ENCODE measurements around the gene USH2A. TPM values are rescaled to one million over a fixed set of nuclear protein-coding genes. Genes with fewer than 3 reads are reported as not detected.

The USH2A gene
- total RNA-seq, 1 donor from 2014 or later = not detected

- Histone ChIP-seq H3K4me1 (no peaks in the 10 kb centered on the region), H3K27ac (no peak overlapping the region), H3K9me3 (no peaks in the 10 kb centered on the region), H3K27me3 (ENCODE audit: low read depth) (no peaks in the 10 kb centered on the region), H3K36me3 (no peaks in the 10 kb centered on the region), H3K4me3 (no peak overlapping the region)
- ATAC-seq (no peak), DNase-seq (no peak)
- intact Hi-C loops (cut with DNase I) = no loop called here
- no peak for TF ChIP-seq CTCF (IDR thresholded peaks at IDR 0.05)
These were observed 161.6 kb downstream of the USH2A start for GRCh38 chr1:216261631-216262030.

- no peak for ATAC-seq
These were observed 164.4 kb downstream of the USH2A start for GRCh38 chr1:216258856-216259255.

GRCh38 chr1:216258386-216258785 is 164.9 kb downstream of the USH2A start:
- Histone ChIP-seq H3K4me1 (no peaks in the 10 kb centered on the region), H3K27me3 (ENCODE audit: low read depth) (no peaks in the 10 kb centered on the region), H3K9me3 (no peaks in the 10 kb centered on the region), H3K36me3 (no peaks in the 10 kb centered on the region), H3K27ac (no peak overlapping the region), H3K4me3 (no peak overlapping the region)
- no peak for ATAC-seq
- no peak for TF ChIP-seq CTCF (IDR thresholded peaks at IDR 0.05)
- DNase-seq = no peak
- intact Hi-C loops (cut with DNase I) = no loop called here

More at GRCh38 chr1:216258856-216259255, 164.4 kb downstream of the USH2A start:
- no peaks in the 10 kb centered on the region for H3K4me1 ChIP-seq
- intact Hi-C loops (cut with DNase I) = no loop called here
- H3K9me3 ChIP-seq = no peaks in the 10 kb centered on the region
- H3K27me3 ChIP-seq (ENCODE audit: low read depth) = no peaks in the 10 kb centered on the region
- no peak overlapping the region for H3K27ac ChIP-seq
- no peak overlapping the region for H3K4me3 ChIP-seq
- no peak for TF ChIP-seq CTCF (IDR thresholded peaks at IDR 0.05)
- no peaks in the 10 kb centered on the region for H3K36me3 ChIP-seq
- DNase-seq = no peak

GRCh38 chr1:216250861-216251260 is 172.4 kb downstream of the USH2A start:
- TF ChIP-seq CTCF (IDR thresholded peaks at IDR 0.05) = no peak
- no peaks in the 10 kb centered on the region for H3K4me1 ChIP-seq
- H3K36me3 ChIP-seq = no peaks in the 10 kb centered on the region
- H3K9me3 ChIP-seq = no peaks in the 10 kb centered on the region
- DNase-seq = no peak
- no peaks in the 10 kb centered on the region for H3K27me3 ChIP-seq (ENCODE audit: low read depth)
- no peak overlapping the region for H3K27ac ChIP-seq
- ATAC-seq = no peak
- no peak overlapping the region for H3K4me3 ChIP-seq
- intact Hi-C loops (cut with DNase I) = no loop called here

- Histone ChIP-seq H3K9me3 (no peaks in the 10 kb centered on the region), H3K4me3 (no peak overlapping the region), H3K27me3 (ENCODE audit: low read depth) (no peaks in the 10 kb centered on the region), H3K36me3 (no peaks in the 10 kb centered on the region), H3K4me1 (no peaks in the 10 kb centered on the region), H3K27ac (no peak overlapping the region)
- TF ChIP-seq CTCF (IDR thresholded peaks at IDR 0.05) = no peak
- ATAC-seq (no peak), DNase-seq (no peak)
- intact Hi-C loops (cut with DNase I) = no loop called here
These were observed 174.6 kb downstream of the USH2A start for GRCh38 chr1:216248628-216249027.

- no peaks in the 10 kb centered on the region for H3K36me3 ChIP-seq
- intact Hi-C loops (cut with DNase I) = no loop called here
- H3K27me3 ChIP-seq (ENCODE audit: low read depth) = no peaks in the 10 kb centered on the region
- no peak for DNase-seq
- TF ChIP-seq CTCF (IDR thresholded peaks at IDR 0.05) = no peak
- no peak for ATAC-seq
- H3K9me3 ChIP-seq = no peaks in the 10 kb centered on the region
- H3K4me1 ChIP-seq = no peaks in the 10 kb centered on the region
- H3K4me3 ChIP-seq = no peak overlapping the region
- no peak overlapping the region for H3K27ac ChIP-seq
These were observed 175.3 kb downstream of the USH2A start for GRCh38 chr1:216247937-216248336.

All from lower lobe of right lung (tissue), 2 donors.